GM19025 (cell line): ENCODE data around the gene GPR87.

Experiments used
- ATAC-seq: cut with Tn5 transposase; IDR thresholded peaks from one replicate; pipeline ENCODE4 v1.9.1; 2021; ENCODE audit warnings: mild to moderate bottlenecking, low read depth, moderate library complexity; ENCODE audit not compliant: unreplicated experiment

The GPR87 gene

GRCh38 chr3:151316267-151316991 lies at the start of gene GPR87:
GPR87 (minus strand) TSS chr3:151316820; CDS start chr3:151300100, 16,720 bp downstream.
- ATAC-seq, result no peak

DNA sequence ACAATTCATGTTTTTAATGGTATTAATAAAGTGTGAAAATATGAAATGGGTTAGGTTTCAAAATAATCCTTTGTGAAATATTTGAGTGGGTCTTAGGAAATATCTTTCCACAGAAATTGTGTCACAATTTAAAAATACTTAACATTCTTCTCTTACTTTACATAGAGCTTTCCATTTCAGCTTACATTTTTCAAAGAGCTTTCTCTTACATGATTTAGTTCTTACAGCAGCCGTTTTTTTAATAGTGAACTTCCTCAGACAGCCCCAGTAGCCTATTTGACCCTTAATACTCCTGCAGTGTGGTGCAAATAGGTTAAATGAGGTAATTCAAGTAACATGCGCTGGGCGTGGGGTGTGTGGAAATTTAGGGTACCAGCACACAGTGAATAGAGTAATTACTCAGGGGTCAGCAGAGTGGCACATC lies 46.1 kb upstream of the GPR87 start:
- ATAC-seq, result no peak

- ATAC-seq, result no peak
Observed at GRCh38 chr3:151357463-151357850, 40.8 kb upstream of the GPR87 start.

DNA sequence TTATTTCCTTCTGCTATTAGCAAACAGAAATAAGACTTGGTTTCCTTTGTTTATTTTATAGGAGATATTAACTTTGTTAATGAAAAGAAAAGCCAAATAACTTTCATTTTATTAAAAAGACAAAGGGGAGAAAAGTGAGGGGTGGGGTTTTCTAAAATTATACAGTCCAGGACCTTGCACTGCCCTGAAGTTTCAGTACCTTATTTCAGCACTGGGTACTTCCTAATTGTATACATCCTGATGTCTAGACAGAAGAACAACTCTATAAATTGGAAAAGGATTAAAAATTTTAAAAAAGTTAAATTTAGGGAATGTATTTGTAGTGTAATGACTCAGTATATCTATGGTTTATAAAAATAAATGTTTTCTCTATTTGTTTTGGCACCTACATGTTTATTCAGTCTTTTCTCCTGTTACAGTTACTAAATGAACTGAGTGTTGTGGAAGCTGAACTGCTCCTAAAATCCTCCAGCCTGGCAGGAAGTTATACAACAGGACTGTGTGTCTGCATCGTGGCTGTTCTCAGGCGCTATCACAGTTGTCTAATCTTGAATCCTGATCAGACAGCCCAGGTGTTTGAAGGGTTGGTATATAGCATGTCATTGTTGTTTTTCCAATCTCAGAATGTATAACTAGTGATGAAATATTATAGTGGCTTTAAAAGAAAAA lies 40.3 kb upstream of the GPR87 start:
- ATAC-seq, result no peak

- no peak for ATAC-seq
Observed at GRCh38 chr3:151351648-151352047, 35.0 kb upstream of the GPR87 start.

- ATAC-seq, result peak; percentile 52
Observed at GRCh38 chr3:151351219-151351618, 34.6 kb upstream of the GPR87 start.

- ATAC-seq, result no peak
Observed at GRCh38 chr3:151350656-151351055, 34.0 kb upstream of the GPR87 start.

DNA sequence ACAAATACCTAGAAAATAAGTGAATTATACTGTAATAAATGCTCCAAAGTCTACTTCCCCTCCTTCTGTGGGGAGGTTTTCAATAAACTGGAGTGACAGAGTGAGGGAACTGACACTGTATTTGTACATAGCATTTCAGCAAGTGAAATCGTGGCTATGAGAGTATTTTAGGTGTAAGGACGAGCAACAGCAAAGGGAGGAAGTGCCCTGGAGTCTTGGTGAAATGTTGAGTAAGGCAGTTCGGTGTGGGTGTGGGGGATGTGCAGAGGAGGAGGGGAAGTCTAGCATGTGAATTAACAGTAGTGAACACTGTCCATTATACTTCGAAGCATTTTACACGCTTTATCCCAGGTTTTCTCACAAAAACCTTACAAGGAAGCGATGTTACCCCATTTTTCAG lies 30.8 kb upstream of the GPR87 start:
- ATAC-seq, result no peak

- no peak for ATAC-seq
Observed at GRCh38 chr3:151346292-151346691, 29.7 kb upstream of the GPR87 start.

DNA sequence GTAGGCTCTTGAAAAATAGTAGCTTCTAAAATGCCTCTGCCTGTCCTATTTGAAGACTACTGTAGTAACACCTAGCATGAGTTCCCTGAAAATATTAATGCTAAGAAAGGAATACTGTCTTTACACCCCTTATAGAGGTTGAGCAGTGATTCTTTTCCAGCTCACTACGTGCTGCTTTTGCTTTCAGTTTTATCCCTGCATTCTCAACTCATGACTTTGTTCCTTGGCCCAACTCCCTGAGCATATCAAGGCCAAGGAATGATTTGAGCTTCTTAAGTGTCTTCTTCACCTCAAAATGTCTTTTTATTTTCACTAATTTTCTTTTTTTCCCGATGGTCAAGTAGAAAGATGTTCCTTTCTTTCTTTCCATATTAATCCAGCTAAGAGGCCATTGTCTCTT lies 29.2 kb upstream of the GPR87 start:
- ATAC-seq, result no peak

DNA sequence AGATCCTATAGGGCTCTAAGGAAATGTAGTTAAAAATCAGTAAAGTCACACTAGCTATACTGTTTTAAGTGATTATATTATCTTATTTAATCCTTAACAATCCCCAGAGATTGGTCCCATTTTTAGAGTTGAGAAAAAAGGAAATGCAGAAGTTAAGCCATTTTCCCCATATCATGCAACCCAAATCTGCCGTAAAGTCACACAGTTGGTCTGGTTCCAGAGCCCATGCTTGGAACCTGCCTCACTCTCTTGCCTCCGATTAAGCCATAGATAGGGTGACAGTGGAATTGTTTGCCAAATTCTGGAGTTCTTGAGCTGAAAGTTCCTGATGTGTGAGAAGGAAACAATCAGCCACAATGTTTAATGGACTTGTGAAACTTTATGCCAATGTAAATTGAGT lies 15.1 kb upstream of the GPR87 start:
- ATAC-seq, result no peak

GRCh38 chr3:151330899-151331298 lies 14.3 kb upstream of the GPR87 start:
- ATAC-seq, result no peak

GRCh38 chr3:151330379-151330778 lies 13.8 kb upstream of the GPR87 start:
- ATAC-seq, result no peak

- no peak for ATAC-seq
Observed at GRCh38 chr3:151329363-151329762, 12.7 kb upstream of the GPR87 start, which contains the start of gene P2RY13. P2RY13 (minus strand) TSS chr3:151329549; CDS start chr3:151329528, 21 bp downstream.

DNA sequence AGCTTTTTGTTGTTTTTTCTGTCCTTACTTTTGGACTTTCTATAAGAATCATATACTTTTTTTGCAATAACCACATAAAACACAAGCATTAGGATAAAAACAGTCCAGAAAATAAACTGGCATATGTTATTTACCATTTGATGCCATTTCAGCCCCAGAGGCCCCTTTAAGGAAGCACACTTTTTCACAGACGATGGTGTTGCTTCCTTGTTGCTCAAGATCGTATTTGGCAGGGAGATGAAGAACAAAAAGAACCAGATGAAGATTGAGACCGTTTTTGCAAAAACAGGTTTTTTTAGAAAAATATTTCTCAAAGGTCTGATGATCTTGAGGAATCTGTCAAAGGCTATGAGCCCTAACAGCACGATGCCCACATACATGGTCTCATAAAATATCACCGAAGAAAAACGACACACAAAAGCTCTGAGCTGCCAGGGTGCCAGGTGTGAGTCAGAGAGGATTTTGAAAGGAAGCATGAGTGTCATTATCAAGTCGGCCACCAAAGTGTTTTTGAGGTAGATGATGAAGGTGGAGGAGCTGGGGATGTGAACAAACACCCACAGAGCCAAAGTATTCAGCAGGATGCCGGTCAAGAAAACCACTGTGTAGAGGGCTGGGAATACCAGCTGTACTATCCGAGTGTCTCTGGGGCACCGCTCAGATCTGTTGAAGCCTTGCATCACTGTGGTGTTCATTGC lies 11.8 kb upstream of the GPR87 start:
- no peak for ATAC-seq

GRCh38 chr3:151327571-151328198 lies 11.1 kb upstream of the GPR87 start:
- ATAC-seq, result no peak

DNA sequence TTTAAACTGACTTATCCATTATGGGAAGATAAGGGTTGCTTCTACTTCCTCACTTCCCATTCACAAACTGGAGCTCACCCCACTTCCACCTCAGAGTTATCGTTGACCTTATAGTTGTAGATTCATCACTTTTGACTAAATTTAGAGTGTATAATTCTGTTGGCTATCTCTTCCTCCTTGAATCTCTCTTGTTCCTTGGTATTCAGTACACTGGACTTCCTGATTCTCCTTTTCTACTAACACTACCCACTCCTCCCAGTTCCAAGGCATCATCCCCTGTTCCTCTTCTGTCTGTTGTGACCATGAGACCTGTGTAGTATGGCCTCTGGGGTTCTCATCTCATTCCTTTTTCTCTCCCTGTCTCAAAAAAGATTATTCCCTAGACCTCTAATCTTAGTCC lies 5.9 kb upstream of the GPR87 start:
- ATAC-seq, result no peak

GRCh38 chr3:151321526-151321925 lies 4.9 kb upstream of the GPR87 start:
- no peak for ATAC-seq

DNA sequence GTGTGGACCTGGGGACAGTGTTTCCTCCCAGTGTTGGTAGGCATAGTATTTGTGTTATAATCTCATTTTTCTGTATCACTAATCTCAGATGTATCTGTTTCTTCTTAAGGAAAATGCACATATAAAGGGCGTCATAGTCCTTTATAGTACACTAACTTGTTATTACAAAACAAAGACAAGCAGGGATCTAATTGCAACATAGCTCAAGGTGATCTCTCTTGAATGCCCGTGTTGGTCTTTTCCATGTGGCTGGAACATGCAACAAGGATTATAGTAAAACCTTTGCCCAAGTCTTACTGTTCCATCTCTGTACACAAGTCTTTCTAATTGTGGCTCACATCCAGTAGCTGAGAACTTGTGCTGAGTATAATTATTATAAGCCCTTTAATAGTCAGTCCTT lies 3.5 kb upstream of the GPR87 start:
- no peak for ATAC-seq

- ATAC-seq, result no peak
Observed at GRCh38 chr3:151319628-151320027, 3.0 kb upstream of the GPR87 start.

DNA sequence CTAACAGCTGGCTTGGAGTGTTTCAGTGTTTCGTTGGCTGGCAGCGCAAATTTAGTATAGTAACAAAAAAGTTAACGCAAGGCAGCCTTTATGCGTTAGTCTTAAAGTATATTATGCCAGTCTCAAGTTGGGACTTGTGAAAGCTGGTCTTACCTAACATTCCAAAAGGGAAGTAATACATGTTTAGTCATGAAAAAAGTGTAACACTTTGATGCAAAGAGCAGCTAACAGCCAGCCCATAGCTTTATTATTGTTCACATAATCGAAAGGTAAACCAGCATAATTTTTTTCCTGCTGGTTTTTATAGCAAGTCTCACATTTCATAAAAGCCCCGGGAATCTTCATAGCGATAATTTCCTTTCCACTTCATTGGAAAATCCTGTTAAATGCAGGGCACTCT lies 2.4 kb upstream of the GPR87 start:
- no peak for ATAC-seq
